ENCODE data around the gene KRT26. TPM values are rescaled to one million over a fixed set of nuclear protein-coding genes. Genes with fewer than 3 reads are reported as not detected.
A peak's percentile ranks its signal among the peaks of the same experiment; 100 is the strongest.
"Not testable (repeated sequence)": the region's sequence is repeated elsewhere in the genome, so short reads cannot be mapped to it uniquely, and the experiment has no call there.

The KRT26 gene, protein sequence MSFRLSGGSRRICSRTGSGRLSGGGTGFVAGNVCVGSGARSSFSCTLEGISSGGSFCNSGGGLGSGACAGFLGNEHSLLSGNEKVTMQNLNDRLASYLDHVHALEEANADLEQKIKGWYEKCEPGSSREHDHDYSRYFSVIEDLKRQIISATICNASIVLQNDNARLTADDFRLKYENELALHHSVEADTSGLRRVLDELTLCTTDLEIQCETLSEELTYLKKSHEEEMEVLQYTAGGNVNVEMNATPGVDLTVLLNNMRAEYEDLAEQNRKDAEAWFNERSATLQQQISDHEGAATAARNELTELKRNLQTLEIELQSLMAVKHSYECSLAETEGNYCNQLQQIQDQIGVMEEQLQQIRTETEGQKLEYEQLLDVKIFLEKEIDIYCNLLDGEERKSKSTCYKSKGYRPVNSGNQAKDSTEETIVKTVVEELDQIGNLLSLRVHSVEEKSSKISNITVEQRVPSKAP
- total RNA-seq (2014; rRNA removed; shearing (Covaris generic)) = not detected in 2 replicates

GRCh38 chr17:40772101-40772500 is at the start of gene KRT26:
TSS of gene KRT26 (minus strand) at chr17:40772201. CDS start at chr17:40772113, 88 bp downstream.
- Histone ChIP-seq H3K4me1 (no peaks in the 10 kb centered on the region), H3K9me3 (replicated peaks) (no peaks in the 10 kb centered on the region), H3K27ac (no peak within 1 kb of the TSS), H3K36me3 (no peaks in the 10 kb centered on the region), H3K27me3 (peaks cover 4% of the 10 kb centered on the region; the same call in 1 of the 2 replicates), H3K4me3 (no peak within 1 kb of the TSS)
- DNase-seq = no peak

DNA sequence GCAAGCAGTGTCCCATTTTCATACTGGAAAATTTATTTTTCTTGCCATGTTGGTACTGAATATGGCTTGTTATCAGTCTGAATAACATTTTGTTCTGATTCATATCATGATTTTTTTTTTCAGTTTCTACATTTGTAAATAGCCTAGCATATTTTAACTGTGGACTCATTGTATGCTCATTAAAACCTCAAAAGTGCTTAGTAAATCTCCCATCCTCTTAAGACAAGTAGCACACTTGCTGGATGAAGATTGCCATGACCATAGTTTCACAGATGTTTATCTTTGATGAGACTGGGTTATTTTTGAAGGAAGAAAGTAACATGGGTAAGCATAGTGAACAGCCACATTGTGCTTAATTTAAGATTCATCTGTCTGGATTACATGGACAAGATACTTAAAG is 49.5 kb upstream of the KRT26 start:
- Histone ChIP-seq H3K36me3 (peaks cover 9% of the 10 kb centered on the region), H3K27ac (no peak overlapping the region), H3K4me1 (no peaks in the 10 kb centered on the region), H3K4me3 (no peak overlapping the region), H3K27me3 (no peaks in the 10 kb centered on the region), H3K9me3 (replicated peaks) (no peaks in the 10 kb centered on the region)
- no peak for DNase-seq

- no peak for DNase-seq
- Histone ChIP-seq H3K27me3 (no peaks in the 10 kb centered on the region), H3K4me3 (no peak overlapping the region), H3K9me3 (replicated peaks) (no peaks in the 10 kb centered on the region), H3K4me1 (no peaks in the 10 kb centered on the region), H3K36me3 (peaks cover 9% of the 10 kb centered on the region), H3K27ac (no peak overlapping the region)
Measured at GRCh38 chr17:40820228-40820838, 48.3 kb upstream of the KRT26 start.

GRCh38 chr17:40819528-40820125 is 47.6 kb upstream of the KRT26 start:
- H3K27me3 ChIP-seq = no peaks in the 10 kb centered on the region
- DNase-seq = peak; percentile 7 to 31
- no peaks in the 10 kb centered on the region for H3K9me3 ChIP-seq (replicated peaks)
- peaks cover 9% of the 10 kb centered on the region for H3K36me3 ChIP-seq
- H3K4me3 ChIP-seq = peak overlapping the region; percentile 84
- no peaks in the 10 kb centered on the region for H3K4me1 ChIP-seq
- peak overlapping the region; percentile 95 for H3K27ac ChIP-seq

- H3K4me1 ChIP-seq = no peaks in the 10 kb centered on the region
- H3K4me3 ChIP-seq = peak overlapping the region; percentile 84
- H3K27ac ChIP-seq = peak overlapping the region; percentile 95
- no peaks in the 10 kb centered on the region for H3K27me3 ChIP-seq
- DNase-seq = peak; percentile 79 to 81
- peaks cover 9% of the 10 kb centered on the region for H3K36me3 ChIP-seq
- H3K9me3 ChIP-seq (replicated peaks) = no peaks in the 10 kb centered on the region
Measured at GRCh38 chr17:40818733-40819527, 46.9 kb upstream of the KRT26 start.

- Histone ChIP-seq H3K27ac (peak overlapping the region; percentile 57), H3K27me3 (no peaks in the 10 kb centered on the region), H3K9me3 (replicated peaks) (no peaks in the 10 kb centered on the region), H3K36me3 (peaks cover 9% of the 10 kb centered on the region), H3K4me3 (peak overlapping the region; percentile 84), H3K4me1 (no peaks in the 10 kb centered on the region)
- no peak for DNase-seq
Measured at GRCh38 chr17:40818343-40818732, 46.3 kb upstream of the KRT26 start.

DNA sequence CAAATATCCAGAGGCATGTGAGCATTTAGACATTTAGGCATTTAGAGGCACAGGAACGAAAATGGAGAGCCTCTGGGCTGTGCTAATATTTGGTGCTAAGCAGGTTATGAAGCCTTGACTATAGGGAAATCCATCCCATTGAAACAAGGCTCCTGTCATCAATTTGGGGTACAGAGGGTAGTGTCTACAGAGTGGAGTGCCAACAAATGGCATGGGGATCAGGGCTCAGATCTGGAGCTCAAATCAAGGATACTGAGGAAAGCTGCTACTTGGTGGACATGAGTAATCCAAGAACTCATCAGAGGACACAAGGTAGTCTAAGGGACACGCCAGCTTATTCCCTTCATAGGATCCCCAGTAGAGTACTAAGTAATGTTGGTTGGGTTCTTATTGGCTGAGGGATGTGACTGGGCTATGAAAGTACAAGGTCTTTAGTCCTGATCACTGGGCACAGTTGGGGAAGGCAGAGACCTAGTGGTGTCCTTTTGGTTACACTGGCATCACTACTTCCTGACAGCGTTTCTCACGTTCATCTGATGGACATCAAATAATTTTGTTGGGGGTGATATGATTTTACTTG is 45.2 kb upstream of the KRT26 start:
- no peaks in the 10 kb centered on the region for H3K9me3 ChIP-seq (replicated peaks)
- no peak overlapping the region for H3K4me3 ChIP-seq
- DNase-seq = no peak
- H3K4me1 ChIP-seq = no peaks in the 10 kb centered on the region; the same call in 1 of the 2 replicates
- peaks cover 9% of the 10 kb centered on the region for H3K36me3 ChIP-seq
- no peak overlapping the region for H3K27ac ChIP-seq
- no peaks in the 10 kb centered on the region for H3K27me3 ChIP-seq

GRCh38 chr17:40816569-40816968 is 44.6 kb upstream of the KRT26 start:
- no peak for DNase-seq
- no peak overlapping the region for H3K27ac ChIP-seq
- no peaks in the 10 kb centered on the region for H3K27me3 ChIP-seq
- H3K36me3 ChIP-seq = peaks cover 9% of the 10 kb centered on the region
- H3K4me3 ChIP-seq = no peak overlapping the region
- H3K4me1 ChIP-seq = peaks cover 3% of the 10 kb centered on the region; the same call in 1 of the 2 replicates
- no peaks in the 10 kb centered on the region for H3K9me3 ChIP-seq (replicated peaks)

DNA sequence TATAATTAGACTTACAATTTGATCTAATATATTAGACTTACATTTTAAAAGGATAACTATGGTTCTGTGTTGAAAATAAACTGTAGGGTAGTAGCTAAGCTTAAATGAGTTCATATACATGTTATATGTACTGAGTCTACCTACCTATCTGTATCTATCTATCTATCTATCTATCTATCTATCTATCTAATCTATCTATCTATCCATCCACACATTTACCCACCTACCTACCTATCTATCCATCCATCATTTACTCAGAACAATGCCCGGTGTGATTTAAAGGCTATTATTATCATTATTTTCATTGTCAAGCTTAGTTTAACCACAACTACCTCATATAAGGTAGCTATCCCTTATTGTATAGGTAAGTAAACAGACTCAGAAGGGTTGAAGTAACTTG is 43.4 kb upstream of the KRT26 start:
- Histone ChIP-seq H3K27ac (no peak overlapping the region), H3K36me3 (peaks cover 9% of the 10 kb centered on the region), H3K4me1 (peaks cover 10% of the 10 kb centered on the region), H3K9me3 (replicated peaks) (no peaks in the 10 kb centered on the region), H3K27me3 (no peaks in the 10 kb centered on the region; the same call in 1 of the 2 replicates), H3K4me3 (no peak overlapping the region)
- no peak for DNase-seq

DNA sequence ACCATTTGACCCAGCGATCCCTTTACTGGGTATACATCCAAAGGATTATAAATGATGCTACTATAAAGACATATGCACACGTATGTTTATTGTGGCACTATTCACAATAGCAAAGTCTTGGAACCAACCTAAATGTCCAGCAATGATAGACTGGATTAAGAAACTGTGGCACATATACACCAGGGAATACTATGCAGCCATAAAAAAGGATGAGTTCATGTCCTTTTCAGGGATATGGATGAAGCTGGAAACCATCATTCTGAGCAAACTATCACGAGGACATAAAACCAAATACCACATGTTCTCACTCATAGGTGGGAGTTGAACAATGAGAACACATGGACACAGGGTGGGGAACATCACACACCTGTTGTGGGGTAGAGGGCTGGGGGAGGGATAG is 42.7 kb upstream of the KRT26 start:
- H3K27ac ChIP-seq; H3K36me3 ChIP-seq; H3K27me3 ChIP-seq; H3K9me3 ChIP-seq (replicated peaks); DNase-seq; H3K4me3 ChIP-seq: not testable (repeated sequence)
- peaks cover 17% of the 10 kb centered on the region for H3K4me1 ChIP-seq

DNA sequence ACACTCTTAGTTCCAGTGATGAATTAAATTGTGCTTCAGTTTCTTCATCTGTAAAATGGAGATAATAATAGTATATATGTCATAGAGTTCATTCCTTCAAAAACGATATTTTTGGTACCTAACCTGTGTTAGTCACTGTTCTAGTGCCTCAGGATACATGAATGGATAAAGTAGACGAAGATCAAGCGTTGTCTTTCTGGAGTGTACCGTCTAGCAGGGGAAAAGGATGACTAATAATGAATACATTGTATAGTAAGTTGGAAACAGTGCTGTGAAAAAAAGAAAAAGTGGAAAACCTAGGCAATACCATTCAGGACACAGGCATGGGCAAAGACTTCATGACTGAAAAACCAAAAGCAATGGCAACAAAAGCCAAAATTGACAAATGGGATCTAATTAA is 41.8 kb upstream of the KRT26 start:
- Histone ChIP-seq H3K4me1 (peaks cover 21% of the 10 kb centered on the region), H3K27me3 (no peaks in the 10 kb centered on the region; the same call in 1 of the 2 replicates), H3K4me3 (no peak overlapping the region), H3K27ac (no peak overlapping the region), H3K36me3 (peaks cover 9% of the 10 kb centered on the region), H3K9me3 (replicated peaks) (no peaks in the 10 kb centered on the region)
- DNase-seq = no peak

DNA sequence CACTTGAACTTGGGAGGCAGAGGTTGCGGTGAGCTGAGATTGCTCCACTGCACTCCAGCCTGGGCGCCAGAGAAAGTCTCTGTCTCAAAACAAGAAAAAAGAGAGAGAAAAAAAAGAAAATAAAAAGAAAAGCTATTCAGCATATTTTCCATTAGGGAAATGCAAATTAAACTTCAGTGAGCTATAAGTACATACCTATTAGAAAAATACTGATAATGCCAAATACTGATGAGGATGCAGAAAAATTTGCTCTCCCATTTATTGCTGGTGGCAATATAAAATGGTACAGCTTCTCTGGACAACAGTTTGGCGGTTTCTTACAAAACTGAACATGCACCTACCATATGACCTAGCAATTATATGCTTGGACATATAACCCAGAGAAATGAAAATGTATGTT is 40.6 kb upstream of the KRT26 start:
- Histone ChIP-seq H3K4me3 (no peak overlapping the region), H3K4me1 (peaks cover 21% of the 10 kb centered on the region), H3K9me3 (replicated peaks) (no peaks in the 10 kb centered on the region), H3K27ac (no peak overlapping the region), H3K36me3 (peaks cover 5% of the 10 kb centered on the region), H3K27me3 (no peaks in the 10 kb centered on the region; the same call in 1 of the 2 replicates)
- no peak for DNase-seq

DNA sequence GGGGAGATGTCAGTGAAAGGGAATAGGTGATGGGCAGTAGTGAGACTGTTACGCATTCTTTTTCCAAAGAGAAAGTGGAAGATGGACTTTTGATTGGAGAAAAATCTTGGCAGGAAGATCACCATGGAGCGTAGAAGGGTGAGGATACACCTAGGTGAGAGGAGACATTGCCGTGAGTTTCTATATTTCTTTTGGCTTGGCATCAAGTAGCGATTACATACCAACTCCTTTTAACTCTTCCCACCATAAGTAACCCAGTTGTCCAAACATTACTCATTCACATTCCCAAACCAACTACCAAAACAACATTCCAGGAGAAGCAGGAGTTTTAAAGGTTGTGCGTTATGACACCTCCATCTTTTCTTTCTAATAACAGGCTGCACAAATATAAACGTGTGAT is 38.5 kb upstream of the KRT26 start:
- Histone ChIP-seq H3K4me3 (no peak overlapping the region), H3K9me3 (replicated peaks) (no peaks in the 10 kb centered on the region), H3K27me3 (no peaks in the 10 kb centered on the region; the same call in 1 of the 2 replicates), H3K27ac (no peak overlapping the region), H3K4me1 (peaks cover 21% of the 10 kb centered on the region), H3K36me3 (no peaks in the 10 kb centered on the region)
- no peak for DNase-seq

GRCh38 chr17:40809721-40810421 is 37.9 kb upstream of the KRT26 start:
- H3K4me1 ChIP-seq = peaks cover 21% of the 10 kb centered on the region
- no peaks in the 10 kb centered on the region; the same call in 1 of the 2 replicates for H3K27me3 ChIP-seq
- H3K4me3 ChIP-seq = no peak overlapping the region
- no peaks in the 10 kb centered on the region for H3K9me3 ChIP-seq (replicated peaks)
- H3K27ac ChIP-seq = no peak overlapping the region
- no peaks in the 10 kb centered on the region for H3K36me3 ChIP-seq
- no peak for DNase-seq

Measured in SJCRH30 (cell line).